Endothelial cell of umbilical vein (primary cell): ENCODE measurements around the gene HINFP.

ENCODE experiments used
- CTCF ChIP-seq, 2 donors: IDR thresholded peaks; 1 replicate in 1 of 2; 2 replicates in 1 of 2; pipeline ENCODE4 v1.5.1; 2011; ENCODE audit warnings: low read length in 2 of 2, mild to moderate bottlenecking in 2 of 2, moderate library complexity in 2 of 2, control low read depth in 1 of 2, inconsistent platforms in 1 of 2, low read depth in 1 of 2; ENCODE audit not compliant: insufficient read depth in 1 of 2; ENCODE audit errors: extremely low read depth in 1 of 2
- EZH2 ChIP-seq: IDR thresholded peaks from 2 replicates; pipeline ENCODE4 v1.6.1; 2012; ENCODE audit warnings: borderline replicate concordance, low read depth, mild to moderate bottlenecking, moderate library complexity, low read length, inconsistent platforms; ENCODE audit not compliant: severe bottlenecking
- FOS ChIP-seq: IDR thresholded peaks from 2 replicates; pipeline ENCODE4 v1.6.1; 2011; ENCODE audit warnings: mild to moderate bottlenecking, low read length, moderate library complexity, borderline replicate concordance; ENCODE audit not compliant: insufficient read depth
- JUN ChIP-seq: IDR thresholded peaks from 2 replicates; pipeline ENCODE4 v1.6.1; 2011; ENCODE audit warnings: borderline replicate concordance, low read depth; ENCODE audit not compliant: insufficient read length, insufficient read depth
- MAX ChIP-seq: IDR thresholded peaks from 2 replicates; pipeline ENCODE4 v1.6.1; 2011; ENCODE audit not compliant: insufficient read depth, insufficient read length
- MYC ChIP-seq: IDR thresholded peaks from one replicate; pipeline ENCODE4 v1.6.1; 2011; ENCODE audit warnings: mild to moderate bottlenecking, low read depth, low read length
- POLR2A ChIP-seq: IDR thresholded peaks from 2 replicates; pipeline ENCODE4 v1.6.1; 2012; ENCODE audit warnings: low read depth, mild to moderate bottlenecking, control low read depth, low read length
- POLR2AphosphoS5 ChIP-seq: IDR thresholded peaks from 2 replicates; pipeline ENCODE4 v1.6.1; 2012; ENCODE audit warnings: low read depth, mild to moderate bottlenecking, control low read depth, low read length, moderate library complexity; ENCODE audit not compliant: insufficient read depth

- TF ChIP-seq JUN (no peak), MAX (no peak), CTCF (IDR thresholded peaks at IDR 0.05; ENCODE audit: extremely low read depth in 1 of 2, insufficient read depth in 1 of 2, low read depth in 1 of 2, low read length in 2 of 2) (no peak), POLR2AphosphoS5 (no peak), EZH2 (no peak), POLR2A (no peak), MYC (no peak), FOS (peak; percentile 15)
Observed at GRCh38 chr11:119093942-119094815, 27.2 kb upstream of the HINFP start.
